Immature natural killer cell (primary cell): Measurements from ENCODE around the gene TSKU. TPM values are rescaled to one million over a fixed set of nuclear protein-coding genes. Genes with fewer than 3 reads are reported as not detected.

ENCODE experiments used
- DNase-seq, 3 donors: peaks; one replicate each; pipeline ENCODE4 v3.0.0; 2022; ENCODE audit warnings: mixed read lengths in 1 of 3
- H3K27ac Mint-ChIP-seq, 6 donors: one replicate each; pipeline ENCODE4 v1.8.0; 2020; ENCODE audit warnings: mixed read lengths in 6 of 6, mild to moderate bottlenecking in 5 of 6, inconsistent platforms in 4 of 6, moderate library complexity in 3 of 6
- H3K27me3 Mint-ChIP-seq, 3 donors: one replicate each; pipeline ENCODE4 v1.8.0; 2020 to 2021; ENCODE audit warnings: low read depth in 3 of 3, mild to moderate bottlenecking in 3 of 3, mixed read lengths in 3 of 3, moderate library complexity in 3 of 3, inconsistent platforms in 1 of 3
- H3K36me3 Mint-ChIP-seq, 3 donors: one replicate each; pipeline ENCODE4 v1.8.0; 2020; ENCODE audit warnings: mixed read lengths in 3 of 3, inconsistent platforms in 2 of 3, mild to moderate bottlenecking in 2 of 3
- H3K4me1 Mint-ChIP-seq, 2 donors: one replicate each; pipeline ENCODE4 v1.8.0; 2020; ENCODE audit warnings: inconsistent platforms in 2 of 2, mild to moderate bottlenecking in 2 of 2, mixed read lengths in 2 of 2, moderate library complexity in 1 of 2
- H3K4me3 Mint-ChIP-seq, 5 donors: one replicate each; pipeline ENCODE4 v1.8.0; 2020; ENCODE audit warnings: mild to moderate bottlenecking in 5 of 5, mixed read lengths in 5 of 5, inconsistent platforms in 3 of 5, moderate library complexity in 3 of 5
- H3K9me3 Mint-ChIP-seq, 6 donors: one replicate each; pipeline ENCODE4 v1.8.0; 2020; ENCODE audit warnings: mild to moderate bottlenecking in 6 of 6, mixed read lengths in 6 of 6, inconsistent platforms in 4 of 6, moderate library complexity in 3 of 6
- polyA plus RNA-seq, 3 donors: library from polyadenylated mRNA; unstranded; fragments of 300-500 nt; fragmentation: Illumina TruSeq; gene quantifications; one replicate each; pipeline ENCODE4 v1.2.3, GENCODE V29; 2021

The TSKU gene
- polyA plus RNA-seq, 3 donors from 2014 or later = not detected

- Mint-ChIP-seq H3K9me3 (no peaks in the 10 kb centered on the region), H3K27ac (no peak overlapping the region), H3K36me3 (no peaks in the 10 kb centered on the region), H3K4me1 (no peaks in the 10 kb centered on the region), H3K27me3 (peaks cover 0 to 3% (median 0%) of the 10 kb centered on the region in 3 donors), H3K4me3 (no peak overlapping the region)
- DNase-seq = no peak
These were observed 8.7 kb downstream of the TSKU start for GRCh38 chr11:76791861-76792260.

GRCh38 chr11:76792505-76793264 lies 9.5 kb downstream of the TSKU start:
- no peak overlapping the region for H3K27ac Mint-ChIP-seq
- no peak for DNase-seq
- H3K9me3 Mint-ChIP-seq = no peaks in the 10 kb centered on the region

GRCh38 chr11:76793391-76794291 lies 10.5 kb downstream of the TSKU start:
- Mint-ChIP-seq H3K9me3 (no peaks in the 10 kb centered on the region), H3K4me1 (peaks cover 0 to 3% of the 10 kb centered on the region in 2 donors), H3K4me3 (no peak overlapping the region), H3K27me3 (peaks cover 0 to 3% (median 0%) of the 10 kb centered on the region in 3 donors), H3K27ac (no peak overlapping the region), H3K36me3 (no peaks in the 10 kb centered on the region)
- DNase-seq = no peak

More at GRCh38 chr11:76792505-76793264, 9.5 kb downstream of the TSKU start:
- no peaks in the 10 kb centered on the region for H3K36me3 Mint-ChIP-seq
- no peak overlapping the region for H3K4me3 Mint-ChIP-seq
- peaks cover 0 to 3% (median 0%) of the 10 kb centered on the region in 3 donors for H3K27me3 Mint-ChIP-seq
- no peaks in the 10 kb centered on the region for H3K4me1 Mint-ChIP-seq

GRCh38 chr11:76794371-76795289 lies 11.5 kb downstream of the TSKU start:
- Mint-ChIP-seq H3K4me1 (peaks cover 0 to 9% of the 10 kb centered on the region in 2 donors), H3K36me3 (no peaks in the 10 kb centered on the region), H3K27ac (no peak overlapping the region), H3K9me3 (no peaks in the 10 kb centered on the region), H3K4me3 (no peak overlapping the region), H3K27me3 (no peaks in the 10 kb centered on the region)
- DNase-seq = no peak

- Mint-ChIP-seq H3K36me3 (no peaks in the 10 kb centered on the region), H3K4me1 (peaks cover 0 to 9% of the 10 kb centered on the region in 2 donors), H3K9me3 (no peaks in the 10 kb centered on the region), H3K4me3 (no peak overlapping the region), H3K27me3 (peaks cover 0 to 2% (median 0%) of the 10 kb centered on the region in 3 donors), H3K27ac (no peak overlapping the region)
- DNase-seq = no peak
These were observed 12.3 kb downstream of the TSKU start for GRCh38 chr11:76795290-76795935.

GRCh38 chr11:76795936-76796441 lies 12.8 kb downstream of the TSKU start:
- H3K4me3 Mint-ChIP-seq = no peak overlapping the region
- peaks cover 0 to 9% of the 10 kb centered on the region in 2 donors for H3K4me1 Mint-ChIP-seq
- no peaks in the 10 kb centered on the region for H3K9me3 Mint-ChIP-seq
- peaks cover 0 to 2% (median 0%) of the 10 kb centered on the region in 3 donors for H3K27me3 Mint-ChIP-seq
- H3K36me3 Mint-ChIP-seq = no peaks in the 10 kb centered on the region
- no peak for DNase-seq
- no peak overlapping the region for H3K27ac Mint-ChIP-seq

GRCh38 chr11:76796511-76797198 lies 13.5 kb downstream of the TSKU start:
- peaks cover 0 to 9% of the 10 kb centered on the region in 2 donors for H3K4me1 Mint-ChIP-seq
- H3K27me3 Mint-ChIP-seq = peaks cover 0 to 2% (median 0%) of the 10 kb centered on the region in 3 donors
- no peak for DNase-seq

GRCh38 chr11:76797341-76798201 lies 14.4 kb downstream of the TSKU start:
- H3K36me3 Mint-ChIP-seq = no peaks in the 10 kb centered on the region
- H3K4me3 Mint-ChIP-seq = no peak overlapping the region
- H3K27ac Mint-ChIP-seq = no peak overlapping the region
- peaks cover 0 to 9% of the 10 kb centered on the region in 2 donors for H3K4me1 Mint-ChIP-seq
- no peak for DNase-seq
- H3K9me3 Mint-ChIP-seq = no peaks in the 10 kb centered on the region
- peaks cover 0 to 2% (median 1%) of the 10 kb centered on the region in 3 donors for H3K27me3 Mint-ChIP-seq

More at GRCh38 chr11:76796511-76797198, 13.5 kb downstream of the TSKU start:
- no peak overlapping the region for H3K4me3 Mint-ChIP-seq
- no peak overlapping the region for H3K27ac Mint-ChIP-seq
- H3K9me3 Mint-ChIP-seq = no peaks in the 10 kb centered on the region
- no peaks in the 10 kb centered on the region for H3K36me3 Mint-ChIP-seq

GRCh38 chr11:76798202-76798581 lies 15.0 kb downstream of the TSKU start:
- H3K9me3 Mint-ChIP-seq = no peaks in the 10 kb centered on the region
- peak overlapping the region in 1 of 6 donors; percentile 24 for H3K27ac Mint-ChIP-seq
- H3K27me3 Mint-ChIP-seq = peaks cover 0 to 2% (median 1%) of the 10 kb centered on the region in 3 donors
- H3K4me3 Mint-ChIP-seq = peak overlapping the region in 4 of 5 donors; percentile 7 to 67 (median 36)
- peaks cover 0 to 9% of the 10 kb centered on the region in 2 donors for H3K4me1 Mint-ChIP-seq
- no peak for DNase-seq
- no peaks in the 10 kb centered on the region for H3K36me3 Mint-ChIP-seq

- no peak for DNase-seq
- Mint-ChIP-seq H3K27ac (peak overlapping the region in 2 of 6 donors; percentile 7 to 24), H3K4me3 (peak overlapping the region; percentile 7 to 69 (median 60)), H3K9me3 (no peaks in the 10 kb centered on the region), H3K36me3 (no peaks in the 10 kb centered on the region), H3K27me3 (peaks cover 0 to 2% (median 1%) of the 10 kb centered on the region in 3 donors), H3K4me1 (peaks cover 0 to 9% of the 10 kb centered on the region in 2 donors)
These were observed 15.5 kb downstream of the TSKU start for GRCh38 chr11:76798671-76799065.

GRCh38 chr11:76799066-76799804 lies 16.1 kb downstream of the TSKU start:
- no peaks in the 10 kb centered on the region for H3K36me3 Mint-ChIP-seq
- H3K27ac Mint-ChIP-seq = peak overlapping the region in 1 of 6 donors; percentile 7
- H3K9me3 Mint-ChIP-seq = no peaks in the 10 kb centered on the region

More at GRCh38 chr11:76799066-76799804, 16.1 kb downstream of the TSKU start:
- H3K4me1 Mint-ChIP-seq = peaks cover 0 to 9% of the 10 kb centered on the region in 2 donors
- peak; percentile 63 to 70 (median 66) for DNase-seq
- H3K4me3 Mint-ChIP-seq = peak overlapping the region; percentile 33 to 69 (median 60)
- H3K27me3 Mint-ChIP-seq = peaks cover 0 to 4% (median 2%) of the 10 kb centered on the region in 3 donors
